Astrocyte (in vitro differentiated cells and primary cell): ENCODE data around the gene ADARB2. TPM values are rescaled to one million over a fixed set of nuclear protein-coding genes. Genes with fewer than 3 reads are reported as not detected.
"Not testable (repeated sequence)": the region's sequence is repeated elsewhere in the genome, so short reads cannot be mapped to it uniquely, and the experiment has no call there.

ENCODE experiments used
- DNase-seq: peaks from one replicate; pipeline ENCODE4 v3.0.0-alpha.2; 2010; ENCODE audit warnings: low read depth
- FAIRE-seq: peaks from 2 replicates; lab custom pipeline; 2011; peaks lifted over from hg19 to GRCh38; lab: Jason Lieb, UNC
- H2AFZ ChIP-seq: 2 replicates; pipeline ENCODE4 v1.6.0; 2012; ENCODE audit warnings: low read depth, low read length, inconsistent platforms
- H3K27ac ChIP-seq: 2 replicates; pipeline ENCODE4 v1.5.1; 2011; ENCODE audit warnings: low read depth, low read length, inconsistent platforms
- H3K27me3 ChIP-seq: 2 replicates; pipeline ENCODE4 v1.6.0; 2011; ENCODE audit warnings: low read length, inconsistent platforms; ENCODE audit not compliant: insufficient read depth
- H3K36me3 ChIP-seq: 2 replicates; pipeline ENCODE4 v1.5.1; 2011; ENCODE audit warnings: low read length, inconsistent platforms; ENCODE audit not compliant: insufficient read depth
- H3K4me1 ChIP-seq: 2 replicates; pipeline ENCODE4 v1.5.1; 2011; ENCODE audit warnings: low read length, inconsistent platforms; ENCODE audit not compliant: insufficient read depth
- H3K4me2 ChIP-seq: 2 replicates; pipeline ENCODE4 v1.6.0; 2012; ENCODE audit warnings: low read length, inconsistent platforms
- H3K4me3 ChIP-seq: 2 replicates; pipeline ENCODE4 v1.5.1; 2011; ENCODE audit warnings: low read depth, mild to moderate bottlenecking, low read length, inconsistent platforms; ENCODE audit not compliant: insufficient read depth
- H3K79me2 ChIP-seq: 2 replicates; pipeline ENCODE4 v1.6.0; 2012; ENCODE audit warnings: mild to moderate bottlenecking, low read length, inconsistent platforms; ENCODE audit not compliant: insufficient read depth
- H3K9ac ChIP-seq: 2 replicates; pipeline ENCODE4 v1.6.0; 2012; ENCODE audit warnings: mild to moderate bottlenecking, low read length, inconsistent platforms
- H3K9me3 ChIP-seq: 2 replicates; pipeline ENCODE4 v1.5.1; 2012; ENCODE audit warnings: low read depth, mild to moderate bottlenecking, low read length, inconsistent platforms; ENCODE audit not compliant: insufficient read depth
- H4K20me1 ChIP-seq: 2 replicates; pipeline ENCODE4 v1.6.0; 2012; ENCODE audit warnings: low read length, inconsistent platforms; ENCODE audit not compliant: insufficient read depth
- H3K27ac Mint-ChIP-seq: one replicate; pipeline ENCODE4 v1.8.0; 2021; ENCODE audit warnings: mild to moderate bottlenecking, mixed read lengths; ENCODE audit not compliant: unreplicated experiment
- H3K27me3 Mint-ChIP-seq: one replicate; pipeline ENCODE4 v1.8.0; 2021; ENCODE audit warnings: low read depth, mixed read lengths; ENCODE audit not compliant: unreplicated experiment
- H3K36me3 Mint-ChIP-seq: one replicate; pipeline ENCODE4 v1.8.0; 2021; ENCODE audit warnings: low read depth, mixed read lengths; ENCODE audit not compliant: unreplicated experiment
- H3K4me1 Mint-ChIP-seq: one replicate; pipeline ENCODE4 v1.8.0; 2021; ENCODE audit warnings: low read depth, mixed read lengths; ENCODE audit not compliant: unreplicated experiment
- H3K4me3 Mint-ChIP-seq: one replicate; pipeline ENCODE4 v1.8.0; 2021; ENCODE audit warnings: mild to moderate bottlenecking, moderate library complexity, mixed read lengths; ENCODE audit not compliant: unreplicated experiment
- H3K9me3 Mint-ChIP-seq: one replicate; pipeline ENCODE4 v1.8.0; 2021; ENCODE audit warnings: mild to moderate bottlenecking, mixed read lengths; ENCODE audit not compliant: unreplicated experiment
- EZH2 ChIP-seq: IDR thresholded peaks from 2 replicates; pipeline ENCODE4 v1.6.1; 2012; ENCODE audit warnings: mild to moderate bottlenecking, low read length, inconsistent platforms; ENCODE audit not compliant: insufficient read depth
- total RNA-seq: library from RNA; stranded (reverse); gene quantifications from 2 replicates; pipeline ENCODE4 v1.2.1, GENCODE V29; 2021
- TF ChIP-seq, protein P1 (sequence below): IDR thresholded peaks from 2 replicates; pipeline ENCODE4 v1.5.1; 2011; ENCODE audit warnings: low read depth, mild to moderate bottlenecking, inconsistent platforms, low read length, moderate library complexity; ENCODE audit not compliant: insufficient read depth

The ADARB2 gene
- total RNA-seq, 1 donor from 2014 or later: 0.18 TPM

DNA sequence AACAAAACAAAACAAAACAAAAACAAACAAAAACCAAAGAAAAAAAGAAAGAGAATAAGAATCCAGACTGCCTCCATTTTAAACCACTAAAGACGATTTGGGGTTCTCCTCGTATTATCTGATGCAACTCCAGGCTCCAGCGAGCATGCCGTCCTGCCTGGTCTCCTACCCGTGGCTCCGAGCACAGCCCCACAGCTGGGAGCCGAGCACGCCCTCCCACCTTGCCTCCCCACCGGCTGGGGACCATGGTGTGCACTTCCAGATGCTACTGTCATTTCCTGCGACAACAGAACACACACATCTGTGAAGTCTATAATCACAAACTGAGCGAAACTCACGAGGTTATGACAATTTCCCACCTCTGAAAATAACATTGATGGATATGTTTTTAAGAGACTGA is 113.1 kb downstream of the ADARB2 start:
- Histone ChIP-seq H3K27me3 (no peaks in the 10 kb centered on the region), H3K4me2 (no peak overlapping the region), H3K9me3 (peaks cover 6% of the 10 kb centered on the region), H3K79me2 (no peaks in the 10 kb centered on the region), H3K27ac (no peak overlapping the region), H4K20me1 (no peaks in the 10 kb centered on the region), H3K36me3 (no peaks in the 10 kb centered on the region), H3K9ac (no peak overlapping the region), H2AFZ (no peak overlapping the region), H3K4me1 (no peaks in the 10 kb centered on the region), H3K4me3 (no peak overlapping the region)
- Mint-ChIP-seq H3K27me3 (peaks cover 20% of the 10 kb centered on the region), H3K27ac (no peak overlapping the region), H3K36me3 (no peaks in the 10 kb centered on the region), H3K9me3 (no peaks in the 10 kb centered on the region), H3K4me3 (no peak overlapping the region), H3K4me1 (peaks cover 3% of the 10 kb centered on the region)
- DNase-seq: no peak
- FAIRE-seq: no peak
- TF ChIP-seq, protein P1, sequence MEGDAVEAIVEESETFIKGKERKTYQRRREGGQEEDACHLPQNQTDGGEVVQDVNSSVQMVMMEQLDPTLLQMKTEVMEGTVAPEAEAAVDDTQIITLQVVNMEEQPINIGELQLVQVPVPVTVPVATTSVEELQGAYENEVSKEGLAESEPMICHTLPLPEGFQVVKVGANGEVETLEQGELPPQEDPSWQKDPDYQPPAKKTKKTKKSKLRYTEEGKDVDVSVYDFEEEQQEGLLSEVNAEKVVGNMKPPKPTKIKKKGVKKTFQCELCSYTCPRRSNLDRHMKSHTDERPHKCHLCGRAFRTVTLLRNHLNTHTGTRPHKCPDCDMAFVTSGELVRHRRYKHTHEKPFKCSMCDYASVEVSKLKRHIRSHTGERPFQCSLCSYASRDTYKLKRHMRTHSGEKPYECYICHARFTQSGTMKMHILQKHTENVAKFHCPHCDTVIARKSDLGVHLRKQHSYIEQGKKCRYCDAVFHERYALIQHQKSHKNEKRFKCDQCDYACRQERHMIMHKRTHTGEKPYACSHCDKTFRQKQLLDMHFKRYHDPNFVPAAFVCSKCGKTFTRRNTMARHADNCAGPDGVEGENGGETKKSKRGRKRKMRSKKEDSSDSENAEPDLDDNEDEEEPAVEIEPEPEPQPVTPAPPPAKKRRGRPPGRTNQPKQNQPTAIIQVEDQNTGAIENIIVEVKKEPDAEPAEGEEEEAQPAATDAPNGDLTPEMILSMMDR: no peak
- no peak for TF ChIP-seq EZH2

GRCh38 chr10:1620803-1621202 is 116.5 kb downstream of the ADARB2 start:
- H3K36me3 Mint-ChIP-seq: no peaks in the 10 kb centered on the region
- H4K20me1 ChIP-seq: no peaks in the 10 kb centered on the region
- no peak overlapping the region for H3K9ac ChIP-seq
- H3K4me1 Mint-ChIP-seq: peaks cover 13% of the 10 kb centered on the region
- H3K9me3 ChIP-seq: peaks cover under 1% of the 10 kb centered on the region
- no peak overlapping the region for H3K4me3 ChIP-seq
- H3K27ac Mint-ChIP-seq: no peak overlapping the region
- no peaks in the 10 kb centered on the region for H3K9me3 Mint-ChIP-seq
- no peaks in the 10 kb centered on the region for H3K27me3 ChIP-seq
- H3K27me3 Mint-ChIP-seq: peaks cover 5% of the 10 kb centered on the region
- H3K4me1 ChIP-seq: no peaks in the 10 kb centered on the region
- no peak overlapping the region for H2AFZ ChIP-seq
- H3K36me3 ChIP-seq: no peaks in the 10 kb centered on the region
- no peak for DNase-seq
- no peak overlapping the region for H3K27ac ChIP-seq
- no peak for FAIRE-seq
- H3K4me3 Mint-ChIP-seq: no peak overlapping the region
- H3K4me2 ChIP-seq: no peak overlapping the region
- TF ChIP-seq, protein P1: no peak
- no peak for TF ChIP-seq EZH2
- no peaks in the 10 kb centered on the region for H3K79me2 ChIP-seq

DNA sequence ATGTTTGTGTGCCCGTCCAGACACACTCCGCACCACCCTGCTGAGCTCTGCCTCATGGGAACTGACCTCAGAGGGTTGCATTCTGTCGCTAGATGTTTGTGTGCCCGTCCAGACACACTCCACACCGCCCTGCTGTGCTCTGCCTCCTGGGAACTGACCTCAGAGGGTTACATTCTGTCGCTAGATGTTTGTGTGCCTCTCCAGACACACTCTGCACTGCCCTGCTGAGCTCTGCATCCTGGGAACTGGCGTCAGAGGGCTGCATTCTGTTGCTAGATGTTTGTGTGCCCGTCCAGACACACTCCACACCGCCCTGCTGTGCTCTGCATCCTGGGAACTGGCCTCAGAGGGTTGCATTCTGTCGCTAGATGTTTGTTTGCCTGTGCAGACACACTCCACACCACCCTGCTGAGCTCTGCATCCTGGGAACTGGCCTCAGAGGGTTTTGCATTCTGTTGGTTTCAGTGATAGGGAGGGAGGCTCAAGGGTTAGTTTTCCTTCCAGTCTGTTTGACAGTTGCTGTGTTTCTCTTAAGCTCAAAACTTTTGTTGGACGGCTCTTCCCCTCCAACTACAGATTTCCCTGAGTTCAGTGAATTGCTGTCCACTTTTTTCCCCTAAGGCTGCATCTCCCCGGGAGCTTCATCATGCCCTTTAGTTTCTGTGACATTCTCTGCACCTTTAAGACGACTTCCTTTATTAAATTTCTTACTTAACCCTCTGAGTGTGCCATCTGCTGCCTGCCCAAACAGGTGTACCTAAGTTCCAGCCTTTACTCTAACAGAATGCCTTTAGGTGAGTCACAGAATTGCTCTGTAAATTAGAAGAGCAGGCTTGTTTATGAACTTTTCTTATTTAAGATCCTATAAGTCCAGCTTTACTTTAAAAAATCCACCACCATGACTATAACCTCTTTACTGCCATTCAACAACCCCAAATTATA is 119.7 kb downstream of the ADARB2 start:
- not testable (repeated sequence) for H3K4me3 ChIP-seq, H3K36me3 Mint-ChIP-seq, H3K27me3 ChIP-seq, H2AFZ ChIP-seq, H4K20me1 ChIP-seq, FAIRE-seq, H3K9me3 Mint-ChIP-seq, H3K9ac ChIP-seq, H3K4me2 ChIP-seq, H3K4me3 Mint-ChIP-seq, H3K27me3 Mint-ChIP-seq, H3K27ac ChIP-seq, H3K27ac Mint-ChIP-seq, H3K9me3 ChIP-seq, H3K4me1 ChIP-seq, H3K36me3 ChIP-seq, H3K79me2 ChIP-seq, DNase-seq
- H3K4me1 Mint-ChIP-seq: peaks cover 13% of the 10 kb centered on the region

- Mint-ChIP-seq H3K27me3 (peaks cover 12% of the 10 kb centered on the region), H3K4me1 (peaks cover 13% of the 10 kb centered on the region), H3K27ac (peak overlapping the region; percentile 34)
- DNase-seq, H3K36me3 Mint-ChIP-seq, H3K79me2 ChIP-seq, H3K9ac ChIP-seq, H4K20me1 ChIP-seq, H3K9me3 ChIP-seq, H3K36me3 ChIP-seq, FAIRE-seq, H2AFZ ChIP-seq, H3K4me1 ChIP-seq, H3K27me3 ChIP-seq, H3K4me2 ChIP-seq, H3K9me3 Mint-ChIP-seq, H3K27ac ChIP-seq, H3K4me3 Mint-ChIP-seq, H3K4me3 ChIP-seq: not testable (repeated sequence)
These were observed 120.6 kb downstream of the ADARB2 start for GRCh38 chr10:1616701-1617100.
